Hepatocyte (in vitro differentiated cells): Measurements from ENCODE around the gene LRBA.

Experiments used
- EZH2 ChIP-seq: fragments of 200-600 bp; sonication (generic); IDR thresholded peaks from 2 replicates; pipeline ENCODE4 v1.6.1; 2016; ENCODE audit warnings: antibody characterized with exemption, mild to moderate bottlenecking, borderline replicate concordance
- EZH2phosphoT487 ChIP-seq: fragments of 200-600 bp; sonication (generic); IDR thresholded peaks from one replicate; pipeline ENCODE4 v1.6.1; 2018; ENCODE audit warnings: antibody characterized with exemption, mild to moderate bottlenecking, low read depth, moderate library complexity; ENCODE audit not compliant: unreplicated experiment, severe bottlenecking
- TF ChIP-seq, protein P1 (sequence below): fragments of 200-600 bp; sonication (generic); IDR thresholded peaks from 2 replicates; pipeline ENCODE4 v1.5.1; 2016; ENCODE audit warnings: antibody characterized with exemption, mild to moderate bottlenecking; ENCODE audit not compliant: poor library complexity

DNA sequence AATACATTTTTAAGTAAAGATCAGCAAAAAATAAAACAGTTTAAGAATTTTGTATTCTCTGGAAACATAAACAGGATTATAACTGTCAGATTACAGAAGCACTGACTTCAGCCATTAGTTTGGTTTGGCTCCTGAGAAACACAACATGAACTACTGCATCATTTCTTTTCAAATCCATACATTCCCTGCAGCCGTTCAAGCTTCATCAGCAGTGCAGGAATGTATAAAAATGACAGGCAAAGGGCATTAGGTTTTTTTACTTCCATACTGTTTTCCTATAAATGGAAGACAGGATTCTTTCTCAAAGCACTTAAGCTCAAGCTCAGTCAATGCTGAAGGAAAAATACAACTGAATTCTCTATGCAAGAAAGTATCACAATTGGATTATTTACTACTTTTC lies 437.3 kb downstream of the LRBA start:
- TF ChIP-seq EZH2 (no peak), EZH2phosphoT487 (no peak)
- TF ChIP-seq, protein P1, sequence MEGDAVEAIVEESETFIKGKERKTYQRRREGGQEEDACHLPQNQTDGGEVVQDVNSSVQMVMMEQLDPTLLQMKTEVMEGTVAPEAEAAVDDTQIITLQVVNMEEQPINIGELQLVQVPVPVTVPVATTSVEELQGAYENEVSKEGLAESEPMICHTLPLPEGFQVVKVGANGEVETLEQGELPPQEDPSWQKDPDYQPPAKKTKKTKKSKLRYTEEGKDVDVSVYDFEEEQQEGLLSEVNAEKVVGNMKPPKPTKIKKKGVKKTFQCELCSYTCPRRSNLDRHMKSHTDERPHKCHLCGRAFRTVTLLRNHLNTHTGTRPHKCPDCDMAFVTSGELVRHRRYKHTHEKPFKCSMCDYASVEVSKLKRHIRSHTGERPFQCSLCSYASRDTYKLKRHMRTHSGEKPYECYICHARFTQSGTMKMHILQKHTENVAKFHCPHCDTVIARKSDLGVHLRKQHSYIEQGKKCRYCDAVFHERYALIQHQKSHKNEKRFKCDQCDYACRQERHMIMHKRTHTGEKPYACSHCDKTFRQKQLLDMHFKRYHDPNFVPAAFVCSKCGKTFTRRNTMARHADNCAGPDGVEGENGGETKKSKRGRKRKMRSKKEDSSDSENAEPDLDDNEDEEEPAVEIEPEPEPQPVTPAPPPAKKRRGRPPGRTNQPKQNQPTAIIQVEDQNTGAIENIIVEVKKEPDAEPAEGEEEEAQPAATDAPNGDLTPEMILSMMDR, result no peak
